ENCODE results near the gene MOB1A. TPM values are rescaled to one million over a fixed set of nuclear protein-coding genes. Genes with fewer than 3 reads are reported as not detected.

Gene MOB1A
- total RNA-seq, 1 donor from 2014 or later, result 94.6 TPM

DNA sequence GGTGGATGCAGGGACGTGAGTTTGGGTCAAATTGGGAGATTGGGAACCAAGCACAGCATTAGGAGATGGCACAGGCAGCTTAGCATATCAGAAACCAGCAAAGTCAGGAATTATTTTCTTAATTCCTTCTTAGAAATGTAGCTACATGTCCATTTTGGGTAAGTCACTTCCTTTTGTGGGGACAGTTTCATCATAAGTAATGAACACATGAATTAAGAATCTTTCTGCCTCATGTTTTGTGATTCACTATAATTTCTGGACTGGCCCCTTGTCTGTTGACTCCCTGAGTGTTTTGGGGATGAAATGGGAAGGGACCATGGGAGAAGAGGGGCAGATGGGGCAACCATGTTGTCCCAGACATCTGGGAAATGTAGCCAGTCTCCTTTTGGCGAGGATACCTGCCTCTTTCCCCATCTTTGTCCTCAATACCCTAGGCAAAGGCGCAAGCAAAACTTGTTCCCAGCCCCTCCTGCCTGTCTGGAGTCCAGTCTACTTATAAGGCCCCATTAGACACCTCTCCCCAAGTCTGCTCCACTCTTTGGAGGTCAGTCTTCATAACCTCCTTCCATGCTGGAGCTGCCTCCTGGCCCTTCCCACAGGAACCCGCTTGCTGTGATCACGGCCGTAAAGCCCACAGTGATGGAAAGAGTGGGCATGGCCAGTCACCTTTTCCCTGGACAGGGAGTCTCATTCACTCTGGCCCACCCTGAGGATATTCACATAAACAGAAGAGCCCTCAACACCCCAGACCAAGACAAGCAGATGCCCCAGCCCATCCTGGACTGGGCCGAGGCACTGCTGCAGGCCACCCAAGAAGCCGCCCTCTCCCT is 45.5 kb upstream of the MOB1A start:
- H3K4me3 Mint-ChIP-seq, result no peak overlapping the region
- no peak overlapping the region for H3K27ac Mint-ChIP-seq (ENCODE audit: unreplicated experiment)
- TF ChIP-seq, protein P1, sequence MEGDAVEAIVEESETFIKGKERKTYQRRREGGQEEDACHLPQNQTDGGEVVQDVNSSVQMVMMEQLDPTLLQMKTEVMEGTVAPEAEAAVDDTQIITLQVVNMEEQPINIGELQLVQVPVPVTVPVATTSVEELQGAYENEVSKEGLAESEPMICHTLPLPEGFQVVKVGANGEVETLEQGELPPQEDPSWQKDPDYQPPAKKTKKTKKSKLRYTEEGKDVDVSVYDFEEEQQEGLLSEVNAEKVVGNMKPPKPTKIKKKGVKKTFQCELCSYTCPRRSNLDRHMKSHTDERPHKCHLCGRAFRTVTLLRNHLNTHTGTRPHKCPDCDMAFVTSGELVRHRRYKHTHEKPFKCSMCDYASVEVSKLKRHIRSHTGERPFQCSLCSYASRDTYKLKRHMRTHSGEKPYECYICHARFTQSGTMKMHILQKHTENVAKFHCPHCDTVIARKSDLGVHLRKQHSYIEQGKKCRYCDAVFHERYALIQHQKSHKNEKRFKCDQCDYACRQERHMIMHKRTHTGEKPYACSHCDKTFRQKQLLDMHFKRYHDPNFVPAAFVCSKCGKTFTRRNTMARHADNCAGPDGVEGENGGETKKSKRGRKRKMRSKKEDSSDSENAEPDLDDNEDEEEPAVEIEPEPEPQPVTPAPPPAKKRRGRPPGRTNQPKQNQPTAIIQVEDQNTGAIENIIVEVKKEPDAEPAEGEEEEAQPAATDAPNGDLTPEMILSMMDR (conservative IDR thresholded peaks at IDR 0.05), result no peak
- DNase-seq (ENCODE audit: low read depth, low spot score), result no peak
- H3K36me3 Mint-ChIP-seq (ENCODE audit: low read depth), result peaks cover 5% of the 10 kb centered on the region
- H3K9me3 Mint-ChIP-seq, result no peaks in the 10 kb centered on the region
- H3K27me3 Mint-ChIP-seq (ENCODE audit: low read depth), result no peaks in the 10 kb centered on the region
- H3K4me1 Mint-ChIP-seq, result peaks cover 11% of the 10 kb centered on the region

DNA sequence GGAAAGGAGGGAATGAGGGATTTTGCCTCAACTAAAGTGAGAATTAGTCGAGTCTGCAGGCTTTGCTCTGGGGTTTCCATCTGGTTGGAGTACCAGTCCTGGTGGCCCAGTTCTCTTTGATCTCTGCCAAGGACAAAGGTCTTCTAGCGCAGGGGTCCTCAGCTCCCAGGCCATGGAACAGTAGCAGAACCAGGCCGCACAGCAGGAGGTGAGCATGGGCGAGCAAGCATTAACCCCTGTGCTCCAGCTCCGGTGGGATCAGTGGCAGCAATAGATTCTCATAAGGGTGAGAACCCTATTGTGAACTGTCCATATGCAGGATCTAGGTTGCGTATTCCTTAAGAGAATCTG is 43.6 kb upstream of the MOB1A start:
- no peaks in the 10 kb centered on the region for H3K27me3 Mint-ChIP-seq (ENCODE audit: low read depth)
- TF ChIP-seq, protein P1 (conservative IDR thresholded peaks at IDR 0.05), result no peak
- no peaks in the 10 kb centered on the region for H3K9me3 Mint-ChIP-seq
- H3K27ac Mint-ChIP-seq (ENCODE audit: unreplicated experiment), result no peak overlapping the region
- H3K4me1 Mint-ChIP-seq, result peaks cover 11% of the 10 kb centered on the region
- DNase-seq (ENCODE audit: low read depth, low spot score), result no peak
- H3K4me3 Mint-ChIP-seq, result no peak overlapping the region
- peaks cover 7% of the 10 kb centered on the region for H3K36me3 Mint-ChIP-seq (ENCODE audit: low read depth)

DNA sequence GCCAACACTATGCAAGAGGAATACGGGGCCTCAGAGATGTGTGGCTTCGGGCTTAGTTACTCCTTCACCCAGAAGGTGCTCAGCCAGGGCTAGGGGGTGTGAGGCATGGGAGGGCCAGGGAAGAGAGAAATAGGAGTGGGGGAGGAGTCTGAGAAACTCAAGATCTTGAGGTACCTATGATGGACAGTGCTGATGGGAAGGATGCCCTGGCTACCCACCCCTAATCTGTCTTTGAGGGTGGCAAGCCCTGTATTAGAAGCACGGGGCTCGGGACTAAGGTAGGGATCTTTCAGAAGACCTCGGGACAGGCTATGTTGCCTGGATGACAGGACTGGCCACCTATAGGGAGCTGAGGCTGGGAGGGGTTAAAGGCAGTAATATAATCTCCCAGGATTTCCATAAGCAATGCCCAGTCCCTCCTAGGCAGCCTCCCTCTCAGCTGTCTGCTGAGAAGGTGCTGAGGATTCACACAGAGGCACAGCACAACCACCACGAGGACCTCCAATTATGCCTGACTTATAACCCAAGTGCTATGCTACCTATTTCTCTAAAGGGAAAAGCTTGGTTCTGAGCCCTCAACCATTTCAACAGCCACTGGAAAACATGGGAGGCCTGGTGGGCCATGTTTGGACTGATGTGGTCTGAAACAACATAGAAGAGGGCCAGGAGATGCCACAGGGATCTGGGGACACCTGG is 43.1 kb upstream of the MOB1A start:
- Mint-ChIP-seq H3K27ac (ENCODE audit: unreplicated experiment) (no peak overlapping the region), H3K4me1 (peaks cover 11% of the 10 kb centered on the region), H3K9me3 (no peaks in the 10 kb centered on the region), H3K27me3 (ENCODE audit: low read depth) (no peaks in the 10 kb centered on the region), H3K4me3 (no peak overlapping the region), H3K36me3 (ENCODE audit: low read depth) (peaks cover 7% of the 10 kb centered on the region)
- TF ChIP-seq, protein P1 (conservative IDR thresholded peaks at IDR 0.05), result no peak
- no peak for DNase-seq (ENCODE audit: low read depth, low spot score)

DNA sequence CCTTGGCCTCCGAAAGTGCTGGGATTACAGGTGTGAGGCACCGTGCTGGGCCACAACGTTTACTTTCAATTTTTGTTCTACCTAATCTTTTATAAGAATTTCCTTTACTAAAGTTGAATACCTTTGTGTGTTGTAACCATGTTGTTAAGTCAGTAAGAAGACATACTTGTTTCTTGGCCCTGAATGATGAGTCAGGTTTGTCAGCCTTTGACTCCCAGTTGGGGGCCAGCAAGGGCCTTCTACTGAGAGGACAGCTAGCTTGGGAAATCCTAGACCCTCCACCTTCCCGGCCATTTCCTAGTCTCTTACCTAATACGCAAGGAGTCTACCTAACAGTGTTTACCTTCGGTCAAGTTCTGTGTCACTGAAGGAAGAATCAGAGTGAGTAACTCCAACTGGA is 42.4 kb upstream of the MOB1A start:
- DNase-seq (ENCODE audit: low read depth, low spot score), result no peak
- Mint-ChIP-seq H3K36me3 (ENCODE audit: low read depth) (peaks cover 7% of the 10 kb centered on the region), H3K27ac (ENCODE audit: unreplicated experiment) (no peak overlapping the region), H3K4me3 (no peak overlapping the region), H3K4me1 (peaks cover 5% of the 10 kb centered on the region), H3K27me3 (ENCODE audit: low read depth) (no peaks in the 10 kb centered on the region), H3K9me3 (no peaks in the 10 kb centered on the region)
- TF ChIP-seq, protein P1 (conservative IDR thresholded peaks at IDR 0.05), result no peak

DNA sequence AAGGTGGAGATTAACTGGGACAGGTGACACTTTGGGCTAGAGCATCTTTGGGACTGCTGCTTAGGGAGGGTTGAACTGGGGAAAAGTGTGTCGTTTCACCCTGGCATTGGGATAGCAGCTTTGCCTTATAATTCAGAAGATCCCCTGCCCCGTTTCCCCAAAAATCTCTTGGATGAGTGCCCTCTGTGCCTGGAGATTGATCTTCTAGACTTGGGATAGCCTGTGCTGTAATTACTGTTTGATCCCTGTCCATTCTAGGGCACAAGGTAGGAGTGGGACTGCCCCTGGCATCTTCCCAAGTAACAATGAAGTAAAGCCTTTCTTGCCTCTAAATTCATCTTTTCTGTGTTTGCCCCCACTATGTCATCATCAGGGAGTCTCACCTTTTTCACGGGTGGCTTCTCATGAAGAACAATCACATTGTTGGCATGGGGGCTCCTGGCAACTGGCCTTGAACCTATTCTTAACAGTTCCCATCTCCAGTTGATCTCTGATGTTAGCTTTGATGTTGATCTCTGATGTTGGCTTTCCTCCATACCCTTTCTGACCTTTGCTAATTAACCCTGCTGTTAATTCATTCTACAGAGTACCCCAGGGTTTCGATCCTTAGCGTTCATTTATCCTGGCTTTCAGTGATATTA is 41.3 kb upstream of the MOB1A start:
- H3K36me3 Mint-ChIP-seq (ENCODE audit: low read depth), result peaks cover 7% of the 10 kb centered on the region
- H3K27ac Mint-ChIP-seq (ENCODE audit: unreplicated experiment), result no peak overlapping the region
- no peaks in the 10 kb centered on the region for H3K4me1 Mint-ChIP-seq
- H3K9me3 Mint-ChIP-seq, result no peaks in the 10 kb centered on the region
- H3K27me3 Mint-ChIP-seq (ENCODE audit: low read depth), result no peaks in the 10 kb centered on the region
- no peak for DNase-seq (ENCODE audit: low read depth, low spot score)
- TF ChIP-seq, protein P1 (conservative IDR thresholded peaks at IDR 0.05), result no peak
- H3K4me3 Mint-ChIP-seq, result no peak overlapping the region
